Activated CD8-positive, alpha-beta T cell treated with anti-CD3 and anti-CD28 coated beads for 36 hours (primary cell): ENCODE data around the gene NAALADL2. TPM values are rescaled to one million over a fixed set of nuclear protein-coding genes. Genes with fewer than 3 reads are reported as not detected.

Experiments
- ATAC-seq: fragments of 200-7000 bp; cut with Tn5 transposase; one replicate; pipeline ENCODE4 v1.10.0; 2021; ENCODE audit warnings: mild to moderate bottlenecking, moderate library complexity
- CTCF ChIA-PET: fragments of 350-600 bp; sonication (Branson Sonifier 250); formaldehyde crosslinking; loops from one replicate; lab custom pipeline; 2021; ENCODE audit warnings: antibody characterized with exemption; lab: Charles Lee
- POLR2A ChIA-PET: fragments of 350-600 bp; sonication (Branson Sonifier 250); formaldehyde crosslinking; loops from one replicate; lab custom pipeline; 2021; ENCODE audit warnings: antibody characterized with exemption; lab: Charles Lee
- DNase-seq: peaks from one replicate; pipeline ENCODE4 v3.0.0-alpha.2; 2020
- H3K27ac Mint-ChIP-seq: one replicate; pipeline ENCODE4 v1.8.0; 2021; ENCODE audit warnings: mild to moderate bottlenecking, mixed read lengths
- H3K27me3 Mint-ChIP-seq: one replicate; pipeline ENCODE4 v1.8.0; 2021; ENCODE audit warnings: mixed read lengths
- H3K36me3 Mint-ChIP-seq: one replicate; pipeline ENCODE4 v1.8.0; 2021; ENCODE audit warnings: low read depth, mixed read lengths
- H3K4me1 Mint-ChIP-seq: one replicate; pipeline ENCODE4 v1.8.0; 2021; ENCODE audit warnings: low read depth, mixed read lengths
- H3K4me3 Mint-ChIP-seq: one replicate; pipeline ENCODE4 v1.8.0; 2021; ENCODE audit warnings: mild to moderate bottlenecking, moderate library complexity, mixed read lengths
- H3K9me3 Mint-ChIP-seq: one replicate; pipeline ENCODE4 v1.8.0; 2021; ENCODE audit warnings: mixed read lengths
- intact Hi-C: fragments of 100-400 bp; cut with micrococcal nuclease; formaldehyde crosslinking; loops from one replicate; pipeline ENCODE4 v1.10.0; 2022
- total RNA-seq, 2 experiments: library from RNA; stranded (reverse); gene quantifications; one replicate each; pipeline ENCODE4 v1.2.3, GENCODE V29; 2021
- TF ChIP-seq, protein P1 (sequence below): fragments of 200-600 bp; IDR thresholded peaks from one replicate; pipeline ENCODE4 v1.8.0; 2022; ENCODE audit warnings: antibody characterized with exemption, mild to moderate bottlenecking

Gene NAALADL2
- total RNA-seq, 2 experiments from 2014 or later, result 0.60 TPM; not detected in 1

DNA sequence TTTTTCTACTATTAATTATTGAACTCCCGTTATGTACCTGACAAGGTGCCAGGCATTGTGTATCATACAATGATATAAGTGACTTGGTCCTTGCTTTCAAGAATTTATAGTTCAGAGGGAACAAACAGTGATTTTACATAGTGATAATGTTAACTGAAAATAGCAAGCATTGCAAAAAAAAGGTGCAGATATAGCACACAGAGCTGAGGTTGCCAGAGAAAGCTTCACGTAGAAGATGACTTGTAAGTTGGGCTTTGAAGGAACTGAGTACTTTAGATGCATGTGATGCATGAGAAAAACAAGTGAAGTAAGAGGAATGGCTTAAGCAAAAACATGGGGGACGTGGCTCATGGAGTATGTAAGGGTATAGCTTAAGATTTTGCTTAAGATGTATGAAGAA, 584.5 kb downstream of the NAALADL2 start:
- peaks cover 13% of the 10 kb centered on the region for H3K9me3 Mint-ChIP-seq
- TF ChIP-seq, protein P1, sequence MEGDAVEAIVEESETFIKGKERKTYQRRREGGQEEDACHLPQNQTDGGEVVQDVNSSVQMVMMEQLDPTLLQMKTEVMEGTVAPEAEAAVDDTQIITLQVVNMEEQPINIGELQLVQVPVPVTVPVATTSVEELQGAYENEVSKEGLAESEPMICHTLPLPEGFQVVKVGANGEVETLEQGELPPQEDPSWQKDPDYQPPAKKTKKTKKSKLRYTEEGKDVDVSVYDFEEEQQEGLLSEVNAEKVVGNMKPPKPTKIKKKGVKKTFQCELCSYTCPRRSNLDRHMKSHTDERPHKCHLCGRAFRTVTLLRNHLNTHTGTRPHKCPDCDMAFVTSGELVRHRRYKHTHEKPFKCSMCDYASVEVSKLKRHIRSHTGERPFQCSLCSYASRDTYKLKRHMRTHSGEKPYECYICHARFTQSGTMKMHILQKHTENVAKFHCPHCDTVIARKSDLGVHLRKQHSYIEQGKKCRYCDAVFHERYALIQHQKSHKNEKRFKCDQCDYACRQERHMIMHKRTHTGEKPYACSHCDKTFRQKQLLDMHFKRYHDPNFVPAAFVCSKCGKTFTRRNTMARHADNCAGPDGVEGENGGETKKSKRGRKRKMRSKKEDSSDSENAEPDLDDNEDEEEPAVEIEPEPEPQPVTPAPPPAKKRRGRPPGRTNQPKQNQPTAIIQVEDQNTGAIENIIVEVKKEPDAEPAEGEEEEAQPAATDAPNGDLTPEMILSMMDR, result no peak
- no peak overlapping the region for H3K27ac Mint-ChIP-seq
- intact Hi-C loops, result no loop called here
- ATAC-seq (no peak), DNase-seq (no peak)
- H3K4me3 Mint-ChIP-seq, result no peak overlapping the region
- H3K27me3 Mint-ChIP-seq, result no peaks in the 10 kb centered on the region
- ChIA-PET CTCF (no interaction called here), POLR2A (interaction anchor here (0.7 kb wide), 1 partner anchor 11 kb away, joined by 3 read pairs; no protein-coding TSS in a partner anchor)
- H3K4me1 Mint-ChIP-seq, result no peaks in the 10 kb centered on the region
- no peaks in the 10 kb centered on the region for H3K36me3 Mint-ChIP-seq

DNA sequence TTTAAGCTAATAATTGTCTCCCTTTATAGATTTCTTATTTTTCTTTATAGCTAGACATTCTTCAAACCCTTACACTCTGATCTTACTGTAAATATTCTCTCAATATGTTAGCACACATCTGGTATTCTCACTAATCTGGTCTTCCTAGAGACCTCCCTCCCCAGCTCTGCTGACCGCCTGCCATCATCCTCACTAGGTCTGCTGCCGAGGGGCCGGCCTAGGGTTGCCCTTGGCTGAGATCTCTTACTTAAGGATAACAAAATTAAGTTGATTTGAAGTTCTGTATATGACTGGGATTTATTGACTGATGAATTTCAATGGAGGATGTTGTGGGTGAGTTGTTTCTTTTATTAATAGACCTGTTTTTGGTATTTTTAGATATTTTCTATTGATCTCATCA, 586.6 kb downstream of the NAALADL2 start:
- Mint-ChIP-seq H3K4me3 (no peak overlapping the region), H3K36me3 (no peaks in the 10 kb centered on the region), H3K9me3 (peaks cover 6% of the 10 kb centered on the region), H3K27me3 (no peaks in the 10 kb centered on the region), H3K27ac (no peak overlapping the region), H3K4me1 (no peaks in the 10 kb centered on the region)
- ATAC-seq, result no peak
- no peak for DNase-seq
- ChIA-PET POLR2A (no interaction called here), CTCF (no interaction called here)
- TF ChIP-seq, protein P1, result no peak
- intact Hi-C loops, result no loop called here

DNA sequence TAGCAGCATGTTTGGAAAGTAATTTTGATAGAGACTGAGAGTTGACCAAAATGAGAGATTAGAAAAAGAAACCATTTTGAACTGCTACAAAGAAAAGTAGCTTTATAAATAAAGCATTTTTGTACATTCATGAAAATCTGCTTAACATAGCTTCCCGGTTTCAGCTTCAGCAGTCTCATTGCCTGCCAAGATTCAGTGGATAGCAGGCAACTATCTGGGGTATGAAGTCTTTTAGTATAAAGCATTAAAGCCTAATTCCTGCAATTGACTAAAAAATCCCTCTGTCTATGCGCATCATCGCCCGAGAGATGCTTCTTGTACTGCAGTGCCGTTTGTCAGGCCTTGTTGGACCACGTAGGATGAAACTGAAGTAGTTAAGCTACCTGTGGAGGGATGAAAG, 588.4 kb downstream of the NAALADL2 start:
- ATAC-seq (no peak), DNase-seq (no peak)
- TF ChIP-seq, protein P1, result no peak
- ChIA-PET CTCF (no interaction called here), POLR2A (no interaction called here)
- H3K4me1 Mint-ChIP-seq, result no peaks in the 10 kb centered on the region
- no peaks in the 10 kb centered on the region for H3K36me3 Mint-ChIP-seq
- no peaks in the 10 kb centered on the region for H3K27me3 Mint-ChIP-seq
- intact Hi-C loops, result no loop called here
- H3K27ac Mint-ChIP-seq, result no peak overlapping the region
- H3K9me3 Mint-ChIP-seq, result peaks cover 5% of the 10 kb centered on the region
- no peak overlapping the region for H3K4me3 Mint-ChIP-seq

DNA sequence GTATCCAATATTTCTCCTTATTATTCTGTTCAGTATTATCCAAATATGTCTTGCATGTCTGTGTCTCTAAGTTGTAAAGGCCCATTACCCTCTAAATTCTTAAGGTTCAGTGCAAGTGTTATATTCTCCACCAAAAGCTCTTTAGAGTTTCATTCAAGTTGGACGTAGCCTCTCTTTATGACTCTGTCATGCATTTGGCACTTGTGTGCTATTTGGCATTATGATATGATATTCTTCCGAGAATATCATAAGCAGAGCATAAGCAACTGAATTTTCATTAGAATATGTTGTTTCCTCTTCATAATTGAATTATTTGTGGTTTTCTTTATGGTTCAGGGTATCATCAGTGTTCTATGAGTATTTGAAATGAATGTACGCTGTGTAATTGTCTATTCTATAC, 594.2 kb downstream of the NAALADL2 start:
- ChIA-PET CTCF (no interaction called here), POLR2A (no interaction called here)
- Mint-ChIP-seq H3K27me3 (no peaks in the 10 kb centered on the region), H3K9me3 (peaks cover 2% of the 10 kb centered on the region), H3K4me1 (no peaks in the 10 kb centered on the region), H3K36me3 (no peaks in the 10 kb centered on the region), H3K4me3 (no peak overlapping the region), H3K27ac (no peak overlapping the region)
- intact Hi-C loops, result no loop called here
- no peak for ATAC-seq
- TF ChIP-seq, protein P1, result no peak
- DNase-seq, result no peak

DNA sequence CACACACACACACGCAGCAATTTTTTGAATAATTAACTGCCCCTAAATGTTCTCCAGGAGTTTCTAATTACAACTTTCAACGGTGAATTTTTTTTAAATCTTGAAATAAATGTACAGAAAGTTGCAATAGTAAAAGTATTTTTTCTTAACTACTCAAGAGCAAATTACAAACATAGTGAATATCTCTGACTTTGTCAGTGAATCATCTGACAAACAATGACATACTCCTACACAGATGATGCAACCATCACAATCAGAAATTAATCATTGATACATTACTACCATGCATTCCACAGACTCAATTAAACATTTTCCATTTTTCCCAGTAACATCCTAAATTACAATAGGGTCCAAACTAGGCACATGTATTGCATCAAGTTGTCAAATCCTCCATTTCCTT, 597.3 kb downstream of the NAALADL2 start:
- Mint-ChIP-seq H3K27ac (no peak overlapping the region), H3K36me3 (no peaks in the 10 kb centered on the region), H3K4me1 (no peaks in the 10 kb centered on the region), H3K9me3 (peaks cover 4% of the 10 kb centered on the region), H3K4me3 (no peak overlapping the region), H3K27me3 (no peaks in the 10 kb centered on the region)
- no peak for DNase-seq
- intact Hi-C loops, result no loop called here
- TF ChIP-seq, protein P1, result no peak
- no peak for ATAC-seq
- CTCF ChIA-PET, result no interaction called here
- POLR2A ChIA-PET, result no interaction called here
